ENCODE data around the gene SLC7A1.

The SLC7A1 gene

DNA sequence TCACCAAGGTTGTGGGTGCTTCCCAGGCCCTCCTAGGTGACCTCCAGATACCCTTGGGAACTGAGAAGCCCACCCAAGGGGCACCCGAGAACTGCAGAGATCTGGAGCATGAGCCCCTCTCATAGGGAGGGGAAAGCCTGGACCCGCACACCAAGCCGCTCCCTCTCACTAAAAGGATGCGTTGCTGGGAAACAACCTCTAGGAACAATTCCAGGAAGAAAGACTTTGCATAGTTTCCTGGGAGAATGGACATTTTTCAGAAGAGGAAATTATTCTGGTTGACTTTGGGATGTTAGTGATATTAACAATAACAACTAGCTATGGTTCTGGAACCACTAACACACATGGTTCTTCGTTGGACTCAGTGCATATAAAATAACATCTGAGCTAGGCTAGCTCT is 64.6 kb downstream of the SLC7A1 start:
- DNase-seq (ENCODE audit: low read depth in 2 of 2) = no peak

DNA sequence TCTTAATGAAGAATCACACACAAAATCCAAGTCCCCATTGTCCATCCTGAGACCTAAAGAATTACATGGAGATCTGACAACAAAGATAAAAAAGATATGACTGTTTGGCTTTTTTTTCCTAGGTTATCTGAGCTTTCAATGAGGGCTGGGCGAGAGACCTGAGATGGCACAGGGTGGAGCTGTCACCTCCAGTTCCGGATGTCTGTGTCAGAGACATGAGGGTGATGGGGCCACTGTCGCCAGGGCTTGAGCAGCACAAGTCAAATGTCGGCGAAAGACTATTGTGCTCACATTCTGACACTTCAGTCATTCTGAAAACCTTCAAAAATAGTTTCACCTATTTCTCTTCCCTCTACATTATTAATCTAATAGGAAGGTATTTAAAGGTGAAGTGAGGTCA is 65.7 kb downstream of the SLC7A1 start:
- no peak for DNase-seq (ENCODE audit: low read depth in 2 of 2)

- DNase-seq (ENCODE audit: low read depth in 2 of 2) = no peak
Measured at GRCh38 chr13:29527916-29528315, 67.6 kb downstream of the SLC7A1 start.

GRCh38 chr13:29527511-29527910 is 68.0 kb downstream of the SLC7A1 start:
- no peak for DNase-seq (ENCODE audit: low read depth in 2 of 2)

DNA sequence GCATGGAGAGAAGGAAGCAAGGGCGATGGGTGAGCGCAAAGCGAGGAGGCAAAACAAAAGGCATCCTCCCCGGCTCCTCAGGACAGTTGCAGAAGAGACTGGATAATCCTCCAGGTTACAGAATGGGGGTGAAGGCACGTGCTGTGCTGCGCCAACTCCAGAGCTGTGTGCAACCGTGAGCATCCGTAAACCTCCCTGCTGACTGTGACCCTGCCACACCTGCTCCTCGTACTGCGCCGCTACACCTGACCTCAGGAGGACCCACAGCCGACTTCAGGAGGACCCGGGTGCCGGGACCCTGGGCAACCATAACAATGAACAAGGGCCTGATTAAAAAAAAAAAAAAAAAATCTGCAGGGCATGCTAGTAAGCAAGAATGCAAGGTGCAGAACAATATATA is 68.7 kb downstream of the SLC7A1 start:
- DNase-seq (ENCODE audit: low read depth in 2 of 2) = no peak

DNA sequence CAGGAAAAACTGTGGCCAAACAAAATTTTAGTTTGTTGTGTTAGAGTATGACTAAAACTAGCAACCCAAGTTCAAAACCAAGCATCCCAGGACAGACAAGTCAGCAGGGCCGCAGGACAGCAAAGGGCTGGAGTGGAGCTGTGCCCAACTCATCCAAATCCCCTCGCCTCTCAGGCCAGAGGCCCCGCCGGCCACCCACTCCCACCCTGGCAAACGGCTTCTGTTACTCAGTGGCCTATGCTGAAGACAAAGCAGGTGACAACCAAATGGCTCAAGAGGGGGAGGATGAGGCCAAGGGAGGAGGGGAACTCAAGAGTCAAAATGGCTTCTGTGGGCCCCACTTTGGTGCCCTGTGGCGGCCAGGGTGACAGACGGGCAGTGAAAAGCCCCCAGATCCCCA is 69.7 kb downstream of the SLC7A1 start:
- DNase-seq (ENCODE audit: low read depth in 2 of 2) = no peak

DNA sequence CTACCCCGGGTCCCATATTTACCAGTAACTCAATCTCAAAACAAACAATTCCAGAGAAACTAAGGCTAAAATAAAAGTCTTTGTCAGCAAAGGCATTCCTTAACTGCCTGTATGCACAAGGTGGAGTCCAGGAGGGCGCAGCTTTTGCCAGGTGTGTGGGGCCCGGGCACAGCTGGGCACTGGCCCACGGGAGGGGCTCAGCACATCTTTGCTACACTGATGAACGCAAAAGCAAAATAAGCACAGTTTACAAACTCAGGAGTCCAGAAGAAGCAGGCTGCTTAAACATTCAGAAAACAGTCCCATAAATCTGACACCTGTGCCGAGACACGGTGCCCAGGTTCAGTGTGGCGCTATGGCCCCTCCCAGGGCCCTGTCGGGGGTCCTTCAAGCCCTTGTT is 70.8 kb downstream of the SLC7A1 start:
- no peak for DNase-seq (ENCODE audit: low read depth in 2 of 2)

DNA sequence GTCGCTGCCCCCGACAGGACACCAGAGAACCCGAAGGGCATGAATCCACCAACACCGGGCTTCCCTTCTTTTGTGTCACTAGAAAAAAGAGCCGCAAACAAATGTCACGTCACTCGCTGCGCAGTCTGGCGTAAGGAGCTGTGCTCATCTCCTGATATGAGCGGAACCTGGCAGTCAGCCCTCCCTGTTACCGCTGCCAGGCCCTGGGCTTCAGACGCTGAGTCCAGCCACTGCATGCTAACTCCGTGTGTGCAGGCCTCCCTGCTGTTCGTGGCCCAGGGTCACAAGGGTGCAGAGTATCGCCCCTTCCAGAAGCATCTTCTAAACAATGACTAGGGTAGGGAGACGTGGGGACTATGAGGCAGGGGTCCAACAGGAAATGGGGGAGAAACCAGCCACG is 71.3 kb downstream of the SLC7A1 start:
- no peak for DNase-seq (ENCODE audit: low read depth in 2 of 2)

- DNase-seq (ENCODE audit: low read depth in 2 of 2) = no peak
Measured at GRCh38 chr13:29523199-29523961, 72.1 kb downstream of the SLC7A1 start.

GRCh38 chr13:29522044-29522685 is 73.3 kb downstream of the SLC7A1 start:
- DNase-seq (ENCODE audit: low read depth in 2 of 2) = no peak

GRCh38 chr13:29521336-29521735 is 74.2 kb downstream of the SLC7A1 start:
- no peak for DNase-seq (ENCODE audit: low read depth in 2 of 2)

DNA sequence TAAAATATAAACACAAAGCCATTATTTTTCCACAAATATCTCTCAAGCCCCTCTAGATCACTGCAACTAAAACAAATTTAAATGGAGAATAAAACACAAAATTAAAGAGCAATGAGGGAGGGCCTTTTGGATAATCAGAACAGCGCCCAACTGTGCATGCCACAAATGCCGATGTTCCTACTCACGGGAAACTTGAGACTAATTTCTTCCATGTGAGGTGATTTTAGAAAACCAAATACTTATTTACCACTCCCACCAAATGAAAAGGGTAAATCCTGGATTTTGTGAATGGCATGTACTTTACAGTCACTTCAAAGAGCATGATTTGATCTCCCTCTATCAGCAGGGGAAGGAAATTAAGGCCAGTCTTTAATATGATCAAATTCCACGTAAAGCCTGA is 74.8 kb downstream of the SLC7A1 start:
- DNase-seq (ENCODE audit: low read depth in 2 of 2) = no peak

GRCh38 chr13:29519921-29520320 is 75.6 kb downstream of the SLC7A1 start:
- no peak for DNase-seq (ENCODE audit: low read depth in 2 of 2)

- no peak for DNase-seq (ENCODE audit: low read depth in 2 of 2)
Measured at GRCh38 chr13:29516880-29517279, 78.6 kb downstream of the SLC7A1 start.

DNA sequence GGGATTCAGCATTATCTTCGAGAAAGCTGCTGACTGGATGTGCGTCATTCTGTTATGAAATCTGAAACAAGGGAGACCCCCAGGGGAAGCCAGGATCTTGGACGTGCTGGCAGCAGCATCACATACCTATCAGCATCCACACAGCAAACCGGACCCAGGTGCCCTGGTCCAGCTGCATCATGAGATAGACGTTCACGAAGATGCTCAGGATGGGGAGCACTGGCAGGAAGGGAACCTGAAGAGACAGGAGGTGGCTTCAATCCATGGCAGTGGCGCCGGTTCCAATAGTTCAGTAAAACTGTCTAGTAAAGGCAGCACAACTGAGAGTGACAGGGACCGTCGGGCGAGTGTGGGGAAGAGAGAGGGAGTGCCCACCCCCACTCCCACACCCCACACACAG is 79.5 kb downstream of the SLC7A1 start:
- DNase-seq (ENCODE audit: low read depth in 2 of 2) = no peak

GRCh38 chr13:29515372-29515771 is 80.1 kb downstream of the SLC7A1 start:
- DNase-seq (ENCODE audit: low read depth in 2 of 2) = no peak

DNA sequence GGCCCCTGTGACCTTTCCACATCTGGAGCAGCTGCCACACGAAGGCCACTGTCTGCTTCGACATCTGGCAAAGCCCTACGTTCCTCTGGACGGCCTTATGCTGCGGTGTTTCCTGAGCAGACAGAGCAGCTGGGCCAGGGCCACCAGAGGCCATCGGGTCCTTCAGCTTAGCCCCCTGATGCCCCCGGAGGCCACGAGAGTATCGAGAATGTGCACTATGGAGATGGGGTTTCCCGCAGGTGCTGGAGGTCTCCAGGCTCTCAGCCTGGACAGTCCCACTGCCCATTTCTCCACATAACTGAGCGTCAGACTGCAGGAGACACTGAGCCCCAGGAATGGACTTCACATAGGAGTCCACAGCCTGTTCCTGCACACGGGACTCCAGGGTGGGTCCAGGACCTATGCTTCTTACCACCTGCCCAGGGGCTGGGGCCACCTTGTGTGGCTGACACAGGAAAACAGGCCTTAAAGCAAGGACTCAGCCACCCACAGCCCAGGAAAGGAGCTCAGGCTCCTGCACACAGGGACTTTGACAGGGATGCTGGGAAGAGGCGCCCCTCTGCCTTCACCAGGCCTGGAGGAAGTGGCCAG is 80.7 kb downstream of the SLC7A1 start:
- DNase-seq (ENCODE audit: low read depth in 2 of 2) = no peak

DNA sequence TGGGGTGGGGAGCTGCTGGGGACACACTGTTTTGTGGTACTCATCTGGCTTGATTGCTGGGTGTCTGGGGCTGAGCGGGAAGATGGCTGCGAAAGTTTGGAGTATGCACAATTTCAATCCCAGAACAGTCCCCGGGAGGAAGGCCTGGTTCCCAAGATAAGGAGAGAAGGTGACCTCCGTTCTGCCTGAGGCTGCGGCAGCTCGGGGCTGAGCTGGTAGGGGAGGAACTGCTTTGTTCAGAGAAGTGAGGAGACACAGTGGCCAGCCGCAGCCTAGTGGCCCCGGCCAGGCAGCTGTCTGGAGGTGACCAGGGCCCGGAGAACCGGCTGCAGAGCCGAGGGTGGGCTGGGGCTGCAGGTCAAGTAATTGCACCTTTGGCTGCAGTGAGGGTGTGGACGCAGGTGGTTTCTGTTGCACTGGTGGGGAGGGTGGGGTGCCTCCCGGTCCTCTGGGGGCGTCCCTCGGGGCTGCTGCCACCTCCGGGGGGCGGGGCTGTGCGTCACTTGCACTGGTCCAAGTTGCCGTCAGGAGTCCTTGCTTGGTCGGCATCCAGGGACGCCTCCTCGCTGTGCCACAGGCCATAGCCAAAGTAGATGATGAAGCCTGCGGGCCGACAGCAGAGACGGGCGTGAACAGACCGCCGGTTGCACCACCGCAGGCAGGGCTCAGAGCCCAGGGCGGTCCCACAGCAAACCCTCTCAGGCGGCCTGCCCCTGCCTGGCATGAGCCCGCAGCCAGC is 81.3 kb downstream of the SLC7A1 start:
- no peak for DNase-seq (ENCODE audit: low read depth in 2 of 2)

GRCh38 chr13:29513002-29513980 is 82.2 kb downstream of the SLC7A1 start:
- no peak for DNase-seq (ENCODE audit: low read depth in 2 of 2)

GRCh38 chr13:29511980-29512379 is 83.5 kb downstream of the SLC7A1 start:
- DNase-seq (ENCODE audit: low read depth in 2 of 2) = no peak

- DNase-seq (ENCODE audit: low read depth in 2 of 2) = no peak
Measured at GRCh38 chr13:29511106-29511796, 84.2 kb downstream of the SLC7A1 start.
